Panc1 (cell line): Measurements from ENCODE around the gene FLVCR1.

Source experiments
- POLR2AphosphoS5 ChIP-seq: IDR thresholded peaks from 2 replicates; pipeline ENCODE4 v1.6.1; 2012; ENCODE audit warnings: mild to moderate bottlenecking, low read depth, low read length, moderate library complexity
- TF ChIP-seq, protein P1 (sequence below): fragments of 450-650 bp; IDR thresholded peaks from 2 replicates; pipeline ENCODE4 v1.5.1; 2017; ENCODE audit warnings: mild to moderate bottlenecking

DNA sequence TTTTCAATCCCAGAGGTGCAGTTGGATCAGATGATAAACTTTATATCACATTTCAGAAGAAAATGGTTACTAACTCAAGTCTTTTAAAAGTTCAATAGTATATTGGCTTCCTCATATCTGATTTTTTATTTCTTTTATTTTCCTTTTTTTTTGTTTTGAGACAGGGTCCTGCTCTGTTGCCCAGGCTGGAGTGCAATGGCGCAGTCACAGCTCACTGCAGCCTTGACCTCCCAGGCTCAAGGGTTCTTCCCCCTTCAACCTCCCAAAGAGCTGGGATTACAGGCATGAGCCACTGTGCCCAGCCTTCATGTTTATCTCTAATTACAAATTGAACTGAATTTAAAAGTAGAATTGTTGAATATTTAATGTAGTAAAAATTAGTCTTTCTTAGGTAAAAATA is 13.9 kb downstream of the FLVCR1 start:
- TF ChIP-seq POLR2AphosphoS5: no peak
- TF ChIP-seq, protein P1, sequence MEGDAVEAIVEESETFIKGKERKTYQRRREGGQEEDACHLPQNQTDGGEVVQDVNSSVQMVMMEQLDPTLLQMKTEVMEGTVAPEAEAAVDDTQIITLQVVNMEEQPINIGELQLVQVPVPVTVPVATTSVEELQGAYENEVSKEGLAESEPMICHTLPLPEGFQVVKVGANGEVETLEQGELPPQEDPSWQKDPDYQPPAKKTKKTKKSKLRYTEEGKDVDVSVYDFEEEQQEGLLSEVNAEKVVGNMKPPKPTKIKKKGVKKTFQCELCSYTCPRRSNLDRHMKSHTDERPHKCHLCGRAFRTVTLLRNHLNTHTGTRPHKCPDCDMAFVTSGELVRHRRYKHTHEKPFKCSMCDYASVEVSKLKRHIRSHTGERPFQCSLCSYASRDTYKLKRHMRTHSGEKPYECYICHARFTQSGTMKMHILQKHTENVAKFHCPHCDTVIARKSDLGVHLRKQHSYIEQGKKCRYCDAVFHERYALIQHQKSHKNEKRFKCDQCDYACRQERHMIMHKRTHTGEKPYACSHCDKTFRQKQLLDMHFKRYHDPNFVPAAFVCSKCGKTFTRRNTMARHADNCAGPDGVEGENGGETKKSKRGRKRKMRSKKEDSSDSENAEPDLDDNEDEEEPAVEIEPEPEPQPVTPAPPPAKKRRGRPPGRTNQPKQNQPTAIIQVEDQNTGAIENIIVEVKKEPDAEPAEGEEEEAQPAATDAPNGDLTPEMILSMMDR: no peak
